ENCODE measurements around the gene CEBPB. TPM values are rescaled to one million over a fixed set of nuclear protein-coding genes. Genes with fewer than 3 reads are reported as not detected.

CEBPB gene
- 0.47 TPM for polyA plus RNA-seq (2012; ENCODE audit: missing spikeins)

- no peak for FAIRE-seq
- DNase-seq (ENCODE audit: insufficient read length): peak; percentile 83
- no peak for TF ChIP-seq TAF1 (IDR thresholded peaks at IDR 0.05; ENCODE audit: borderline replicate concordance, low read depth, low read length)
- peak; percentile 18; the same call in 1 of the 2 replicates for TF ChIP-seq POLR2A (IDR thresholded peaks at IDR 0.05; ENCODE audit: low read depth, low read length)
- no peak for TF ChIP-seq POLR2AphosphoS5 (IDR thresholded peaks at IDR 0.05; ENCODE audit: low read depth, low read length)
Measured at GRCh38 chr20:50190251-50191064, at the start of gene CEBPB. Gene CEBPB (plus strand): TSS chr20:50190830. CDS start chr20:50191034, 204 bp downstream.

- DNase-seq (ENCODE audit: insufficient read length) (no peak), FAIRE-seq (no peak)
- TF ChIP-seq POLR2A (IDR thresholded peaks at IDR 0.05; ENCODE audit: low read depth, low read length) (no peak), POLR2AphosphoS5 (IDR thresholded peaks at IDR 0.05; ENCODE audit: low read depth, low read length) (no peak), TAF1 (IDR thresholded peaks at IDR 0.05; ENCODE audit: borderline replicate concordance, low read depth, low read length) (no peak)
Measured at GRCh38 chr20:50141018-50141675, 49.5 kb upstream of the CEBPB start.

DNA sequence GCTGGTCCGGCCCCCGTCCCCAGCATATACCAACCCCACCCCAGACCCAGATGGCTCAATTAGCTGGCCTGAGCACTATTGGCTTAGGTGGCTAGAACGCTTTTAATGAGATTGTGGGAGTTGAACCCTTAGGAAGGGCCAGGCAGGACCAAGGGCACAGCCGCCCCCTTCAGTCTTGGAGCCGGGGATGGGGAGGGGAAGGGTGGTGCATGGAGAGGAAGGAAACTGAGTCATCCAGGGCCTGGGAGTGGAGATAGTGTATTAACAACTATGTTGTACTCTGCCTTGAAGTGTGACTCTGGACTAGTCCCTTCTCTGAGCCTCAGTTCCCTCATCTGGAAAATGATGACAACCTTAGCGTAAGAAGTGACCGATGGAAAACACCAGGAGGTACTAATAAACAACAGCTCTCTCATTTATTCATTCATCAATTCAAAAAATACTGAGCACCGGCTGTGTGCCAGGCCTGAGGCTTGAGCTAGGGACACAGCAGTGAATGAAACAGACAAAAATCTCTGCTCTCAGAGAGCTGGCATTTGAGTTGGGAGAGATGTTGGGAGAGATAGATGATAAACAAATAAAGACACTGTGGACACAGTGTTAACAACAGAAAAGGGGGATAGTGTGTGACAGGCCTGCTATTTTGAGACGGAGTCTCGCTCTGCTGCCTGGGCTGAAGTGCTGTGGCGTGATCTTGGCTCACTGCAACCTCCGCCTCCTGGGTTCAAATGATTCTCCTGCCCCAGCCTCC, 48.6 kb upstream of the CEBPB start:
- FAIRE-seq: no peak
- TF ChIP-seq TAF1 (IDR thresholded peaks at IDR 0.05; ENCODE audit: borderline replicate concordance, low read depth, low read length) (no peak), POLR2AphosphoS5 (IDR thresholded peaks at IDR 0.05; ENCODE audit: low read depth, low read length) (no peak), POLR2A (IDR thresholded peaks at IDR 0.05; ENCODE audit: low read depth, low read length) (no peak)
- DNase-seq (ENCODE audit: insufficient read length): no peak

DNA sequence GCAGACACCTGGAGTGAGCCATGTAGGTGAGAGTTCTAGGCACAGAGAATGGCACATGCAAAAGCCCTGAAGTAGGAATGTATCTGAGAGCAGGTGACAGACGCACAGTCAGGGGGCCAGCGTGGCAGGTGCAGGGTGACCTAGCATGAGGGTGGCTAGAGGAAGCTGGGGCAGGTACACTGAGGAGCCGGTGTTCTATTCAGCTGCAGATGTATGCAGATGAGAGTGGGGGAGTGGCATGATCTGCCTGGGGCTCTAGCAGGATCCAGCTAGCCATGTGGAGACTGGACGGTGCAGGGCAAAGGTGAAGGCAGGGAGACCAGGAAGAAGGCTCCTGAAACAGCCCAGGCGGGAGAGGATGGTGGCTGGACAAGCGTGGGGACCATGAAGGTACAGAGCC, 47.8 kb upstream of the CEBPB start:
- FAIRE-seq (no peak), DNase-seq (ENCODE audit: insufficient read length) (no peak)

DNA sequence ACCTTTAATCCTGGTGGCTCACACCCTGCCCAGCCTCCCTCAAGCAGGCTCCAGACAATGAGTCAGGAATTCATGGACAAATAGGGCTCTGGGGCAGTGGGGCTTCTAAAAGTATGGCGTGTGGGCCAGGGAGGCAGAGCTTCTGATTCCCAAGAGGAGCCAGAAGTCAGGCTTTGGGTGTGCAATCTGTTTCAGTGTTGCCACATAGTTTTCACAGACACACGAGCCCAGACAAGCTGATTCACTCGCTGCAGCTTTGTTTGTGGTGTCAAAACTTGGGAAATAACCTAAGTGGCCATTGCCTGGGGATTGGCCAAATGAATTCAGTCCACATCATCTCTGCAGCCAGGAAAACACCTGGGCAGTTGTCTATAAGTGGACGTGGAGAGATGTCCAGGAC, 46.3 kb upstream of the CEBPB start:
- TF ChIP-seq TAF1 (IDR thresholded peaks at IDR 0.05; ENCODE audit: borderline replicate concordance, low read depth, low read length) (no peak), POLR2A (IDR thresholded peaks at IDR 0.05; ENCODE audit: low read depth, low read length) (no peak), POLR2AphosphoS5 (IDR thresholded peaks at IDR 0.05; ENCODE audit: low read depth, low read length) (no peak)
- FAIRE-seq (no peak), DNase-seq (ENCODE audit: insufficient read length) (no peak)

More for the DNA sequence above, 47.8 kb upstream of the CEBPB start:
- TF ChIP-seq POLR2A (IDR thresholded peaks at IDR 0.05; ENCODE audit: low read depth, low read length) (no peak), TAF1 (IDR thresholded peaks at IDR 0.05; ENCODE audit: borderline replicate concordance, low read depth, low read length) (no peak), POLR2AphosphoS5 (IDR thresholded peaks at IDR 0.05; ENCODE audit: low read depth, low read length) (no peak)

DNA sequence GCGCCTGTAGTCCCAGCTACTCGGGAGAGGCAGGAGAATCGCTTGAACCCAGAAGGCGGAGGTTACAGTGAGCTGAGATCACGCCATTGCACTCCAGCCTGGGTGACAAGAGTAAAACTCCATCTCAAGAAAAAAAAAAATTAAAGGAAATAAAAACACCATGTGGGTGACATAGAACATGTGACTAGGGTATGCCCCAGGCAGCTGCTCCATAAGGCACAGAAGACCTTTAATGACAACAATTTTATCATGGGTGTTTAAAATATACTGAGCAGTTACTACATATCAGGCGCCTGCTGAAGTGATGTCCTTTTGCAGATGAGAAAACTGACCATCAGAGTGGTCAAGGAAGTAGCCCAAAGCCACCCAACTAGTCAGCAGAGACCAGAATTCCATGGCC, 45.1 kb upstream of the CEBPB start:
- DNase-seq (ENCODE audit: insufficient read length) (no peak), FAIRE-seq (no peak)
- no peak for TF ChIP-seq POLR2AphosphoS5 (IDR thresholded peaks at IDR 0.05; ENCODE audit: low read depth, low read length)

GRCh38 chr20:50146214-50146613, 44.4 kb upstream of the CEBPB start:
- DNase-seq (ENCODE audit: insufficient read length): no peak
- no peak for FAIRE-seq
- no peak for TF ChIP-seq POLR2A (IDR thresholded peaks at IDR 0.05; ENCODE audit: low read depth, low read length)
- TF ChIP-seq TAF1 (IDR thresholded peaks at IDR 0.05; ENCODE audit: borderline replicate concordance, low read depth, low read length): no peak
- no peak for TF ChIP-seq POLR2AphosphoS5 (IDR thresholded peaks at IDR 0.05; ENCODE audit: low read depth, low read length)

DNA sequence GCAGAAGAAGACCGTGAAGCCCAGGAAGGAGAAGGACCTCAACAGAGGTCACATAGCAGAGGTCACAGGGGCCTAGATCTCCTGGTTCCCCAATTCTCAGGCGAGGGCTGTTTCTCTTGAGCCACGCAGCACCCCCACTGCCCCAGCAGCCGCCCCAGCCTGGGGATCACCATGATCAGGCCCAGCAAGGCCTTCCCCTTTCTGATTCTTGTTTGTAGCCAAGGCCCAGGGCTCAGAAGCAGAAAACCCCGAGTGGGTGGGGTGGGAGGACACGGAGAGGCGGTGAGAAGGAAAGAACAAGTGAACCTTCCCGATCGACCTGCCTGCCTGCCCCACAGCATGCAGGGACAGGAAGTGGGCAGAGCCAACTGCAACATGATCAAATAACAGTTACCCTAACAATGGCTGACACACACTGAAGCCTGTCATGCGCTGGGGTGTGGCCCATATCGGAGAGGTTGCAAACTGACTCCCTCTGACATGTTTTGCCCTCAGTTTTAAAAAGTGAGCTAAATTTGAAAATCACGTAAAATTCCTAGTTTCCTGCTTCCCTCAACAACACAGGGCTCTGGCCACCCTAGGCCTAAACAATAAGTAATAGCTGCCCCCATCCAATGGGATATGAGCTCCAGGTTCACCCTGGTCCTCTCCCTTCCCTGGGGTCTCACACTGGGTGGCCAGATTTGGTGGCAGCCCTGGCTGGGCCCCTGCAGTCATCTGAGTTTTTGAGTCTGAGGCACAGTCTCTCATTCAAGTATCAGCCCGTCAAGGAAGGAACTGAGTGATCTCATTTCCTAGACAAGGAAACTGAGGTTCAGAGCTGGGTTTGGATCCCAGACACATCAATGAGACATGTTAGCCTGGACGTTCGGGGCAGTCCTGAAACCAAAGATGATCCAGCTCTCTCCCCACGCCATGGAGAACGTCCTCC, 43.6 kb upstream of the CEBPB start:
- FAIRE-seq: peak; percentile 61
- peak; percentile 51 for TF ChIP-seq POLR2AphosphoS5 (IDR thresholded peaks at IDR 0.05; ENCODE audit: low read depth, low read length)
- no peak for TF ChIP-seq POLR2A (IDR thresholded peaks at IDR 0.05; ENCODE audit: low read depth, low read length)
- no peak for TF ChIP-seq TAF1 (IDR thresholded peaks at IDR 0.05; ENCODE audit: borderline replicate concordance, low read depth, low read length)
- no peak for DNase-seq (ENCODE audit: insufficient read length)

DNA sequence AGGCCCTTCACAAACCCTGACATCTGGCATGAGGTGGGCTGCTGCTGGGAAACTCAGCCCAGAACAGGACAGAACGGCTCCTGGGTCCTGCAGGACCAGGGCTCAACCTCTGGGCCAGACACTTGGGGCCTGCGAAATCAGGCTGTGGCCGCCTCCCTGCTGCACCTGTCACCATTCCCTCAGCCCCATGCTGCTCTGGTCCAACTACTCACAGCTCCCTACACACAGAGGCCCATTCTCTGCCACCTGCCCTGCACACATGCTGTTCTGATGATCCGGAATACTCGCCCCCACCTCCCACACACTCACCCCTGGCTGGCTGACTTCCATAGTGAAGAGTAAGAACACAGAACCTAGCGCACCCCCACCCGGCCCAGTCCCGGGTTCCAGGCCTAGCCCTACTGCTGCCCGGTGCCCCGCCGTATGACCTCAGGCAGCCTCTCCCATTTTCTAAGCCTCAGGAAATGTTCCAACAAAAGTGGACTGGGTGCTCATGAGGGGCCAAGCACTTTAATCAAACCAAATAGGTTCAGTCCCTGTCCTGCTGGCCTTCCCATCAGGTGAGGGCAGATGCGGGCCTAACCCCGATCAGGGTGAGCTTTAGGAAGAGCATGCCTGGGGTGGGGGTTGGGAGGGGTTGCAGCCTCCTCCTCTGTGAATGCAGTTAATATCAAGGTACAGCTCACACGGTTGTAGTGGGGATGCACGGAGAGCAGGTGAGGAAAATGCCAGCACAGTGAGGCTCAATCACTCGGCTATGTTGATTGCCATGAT, 41.0 kb upstream of the CEBPB start:
- FAIRE-seq (no peak), DNase-seq (ENCODE audit: insufficient read length) (no peak)
- no peak for TF ChIP-seq POLR2AphosphoS5 (IDR thresholded peaks at IDR 0.05; ENCODE audit: low read depth, low read length)
- TF ChIP-seq TAF1 (IDR thresholded peaks at IDR 0.05; ENCODE audit: borderline replicate concordance, low read depth, low read length): no peak
- TF ChIP-seq POLR2A (IDR thresholded peaks at IDR 0.05; ENCODE audit: low read depth, low read length): no peak

Data from GM12892 (cell line).